Aorta (tissue), 5 donors: Measurements from ENCODE around the gene DYNC1H1. TPM values are rescaled to one million over a fixed set of nuclear protein-coding genes. Genes with fewer than 3 reads are reported as not detected.

Experiments
- ATAC-seq: fragments of 200-7000 bp; cut with Tn5 transposase; one replicate; pipeline ENCODE4 v1.9.1; 2022; ENCODE audit warnings: moderate library complexity; ENCODE audit not compliant: low FRiP score
- DNase-seq, 2 donors: peaks; one replicate each; pipeline ENCODE4 v3.0.0-alpha.2; 2020
- H3K27ac ChIP-seq, 2 donors: one replicate each; pipeline ENCODE4 v1.5.1; 2013; ENCODE audit warnings: low read length in 2 of 2, mild to moderate bottlenecking in 2 of 2, moderate library complexity in 2 of 2, control low read depth in 1 of 2, inconsistent platforms in 1 of 2, low read depth in 1 of 2
- H3K27me3 ChIP-seq, 2 donors: one replicate each; pipeline ENCODE4 v1.6.1; 2013; ENCODE audit warnings: control low read depth in 1 of 2, low read length in 1 of 2, mild to moderate bottlenecking in 1 of 2, moderate library complexity in 1 of 2; ENCODE audit not compliant: insufficient read depth in 2 of 2, control insufficient read depth in 1 of 2
- H3K36me3 ChIP-seq, 2 donors: one replicate each; pipeline ENCODE4 v1.6.1; 2013; ENCODE audit warnings: control low read depth in 1 of 2, low read length in 1 of 2, mild to moderate bottlenecking in 1 of 2; ENCODE audit not compliant: insufficient read depth in 2 of 2, control insufficient read depth in 1 of 2
- H3K4me1 ChIP-seq, 2 donors: one replicate each; pipeline ENCODE4 v1.6.1; 2013; ENCODE audit warnings: low read length in 2 of 2, control low read depth in 1 of 2, mild to moderate bottlenecking in 1 of 2, moderate library complexity in 1 of 2; ENCODE audit not compliant: insufficient read depth in 2 of 2, control insufficient read depth in 1 of 2
- H3K4me3 ChIP-seq, 2 donors: one replicate each; pipeline ENCODE4 v1.5.1; 2013; ENCODE audit warnings: low read length in 2 of 2, control low read depth in 1 of 2, mild to moderate bottlenecking in 1 of 2
- H3K9me3 ChIP-seq: one replicate; pipeline ENCODE4 v1.6.1; 2013; ENCODE audit warnings: mild to moderate bottlenecking, low read length; ENCODE audit not compliant: control insufficient read depth
- WGBS, 2 donors: extraction: QIAGEN DNeasy Blood & Tissue Kit; methylation state at CpG; one replicate each; pipeline ENCODE4 v1.1.7; 2013; 5-methylcytosine and 5-hydroxymethylcytosine counted together
- intact Hi-C, 2 donors: fragments of 100-400 bp; cut with DNase I; formaldehyde crosslinking; loops; one replicate each; pipeline versions ENCODE4 v1.14.2 to v1.15.0; 2022
- long read RNA-seq, 2 donors: library from polyadenylated mRNA; unstranded; transcript quantifications; one replicate each; pipeline ENCODE4 v2.0.0, GENCODE V29; 2020 to 2021
- polyA plus RNA-seq, 2 donors: library from polyadenylated mRNA; stranded (reverse); fragments of 200-250 nt; gene quantifications; one replicate each; pipeline ENCODE4 v1.2.3, GENCODE V29; 2013
- total RNA-seq, 2 donors: library from RNA; stranded (reverse); fragmentation: NEBNext Ultra II Directional; extraction: Animal tissue kit (Norgen Biotek cat#: 25700); gene quantifications; one replicate each; pipeline ENCODE4 v1.2.1, GENCODE V29; 2021
- donor health status: healthy with polysubstance abuse.
- donor health status: Bipolar disorder and iron deficiency.
- donor health status: DM: no; HTN: no; CAD: no.
- donor health status: DM: no; HTN: no; CAD: no.
- donor health status: DM: yes; HTN: yes; CAD: no.

DYNC1H1 gene
- total RNA-seq (100 to 1,000 TPM; 451 to 481 TPM), polyA plus RNA-seq (100 to 1,000 TPM in 1 of 2 donors, 10 to 100 TPM in 1; 26.5 to 151 TPM)
- long read RNA-seq, donor 1, transcript DYNC1H1-226 (13 exons, 2,163 nt), result major isoform, 9 of 467 reads
- long read RNA-seq, donor 1, partial matches to known transcripts, result 444 of 467 reads
- long read RNA-seq, donor 1, other reads (novel, unspliced or antisense), result 13 of 467 reads
- long read RNA-seq, donor 2, full-length matches to known transcripts, result 2 of 160 reads
- long read RNA-seq, donor 2, partial matches to known transcripts, result 143 of 160 reads
- long read RNA-seq, donor 2, other reads (novel, unspliced or antisense), result 15 of 160 reads

DNA sequence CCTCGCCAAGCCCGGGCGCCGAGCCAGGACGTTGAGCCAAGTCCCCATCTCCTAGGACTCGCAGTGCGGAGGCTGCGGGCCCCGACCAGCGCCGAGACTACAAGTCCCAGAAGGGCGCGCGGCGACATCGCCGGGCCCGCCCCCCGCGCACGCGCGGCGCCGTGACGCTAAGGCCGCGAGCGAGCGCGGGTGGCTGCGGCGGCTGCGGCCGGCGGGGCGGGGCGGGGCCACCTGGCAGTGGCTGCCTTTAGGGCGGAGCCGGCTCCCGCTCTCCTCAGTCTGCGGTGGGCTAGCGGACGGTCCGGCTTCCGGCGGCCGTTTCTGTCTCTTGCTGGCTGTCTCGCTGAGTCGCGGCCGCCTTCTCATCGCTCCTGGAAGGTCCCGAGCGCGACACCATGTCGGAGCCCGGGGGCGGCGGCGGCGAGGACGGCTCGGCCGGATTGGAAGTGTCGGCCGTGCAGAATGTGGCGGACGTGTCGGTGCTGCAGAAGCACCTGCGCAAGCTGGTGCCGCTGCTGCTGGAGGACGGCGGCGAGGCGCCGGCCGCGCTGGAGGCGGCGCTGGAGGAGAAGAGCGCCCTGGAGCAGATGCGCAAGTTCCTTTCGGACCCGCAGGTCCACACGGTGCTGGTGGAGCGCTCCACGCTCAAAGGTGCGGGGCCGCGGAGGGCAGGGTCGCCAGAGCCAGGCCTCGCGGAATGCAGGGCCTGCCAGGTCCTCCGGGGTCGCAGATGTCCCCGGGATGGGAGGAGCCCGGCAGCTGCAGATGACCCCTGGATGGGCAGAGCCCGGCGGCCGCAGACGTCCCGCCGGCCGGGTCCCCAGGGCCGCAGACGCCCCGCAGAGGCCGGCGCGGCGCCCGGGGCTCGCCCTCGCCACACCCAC, at the start of gene DYNC1H1:
DYNC1H1 (plus strand) TSS at position 277 of the 884 bp plus-strand sequence; CDS start at position 396, 119 bp downstream.
- Histone ChIP-seq H3K27ac (peak within 1 kb of the TSS; percentile 17 to 65), H3K4me1 (no peaks in the 10 kb centered on the region), H3K27me3 (no peaks in the 10 kb centered on the region), H3K36me3 (peaks cover 0 to 1% of the 10 kb centered on the region in 2 donors), H3K4me3 (peak within 1 kb of the TSS; percentile 87 to 94), H3K9me3 (no peaks in the 10 kb centered on the region)
- DNase-seq, result peak; percentile 96 to 99
- WGBS, 2 donors, result 0% methylated on average over 57 to 115 of the region's 115 CpGs
- intact Hi-C loops, result loop anchor here (2.0 to 10.0 kb wide), 4 partner anchors 16 to 350 kb away; partner anchors contain the start of genes HSP90AA1 (in 2 of the 2) and ZNF839 (in 1 of the 2)
- peak; percentile 94 for ATAC-seq

DNA sequence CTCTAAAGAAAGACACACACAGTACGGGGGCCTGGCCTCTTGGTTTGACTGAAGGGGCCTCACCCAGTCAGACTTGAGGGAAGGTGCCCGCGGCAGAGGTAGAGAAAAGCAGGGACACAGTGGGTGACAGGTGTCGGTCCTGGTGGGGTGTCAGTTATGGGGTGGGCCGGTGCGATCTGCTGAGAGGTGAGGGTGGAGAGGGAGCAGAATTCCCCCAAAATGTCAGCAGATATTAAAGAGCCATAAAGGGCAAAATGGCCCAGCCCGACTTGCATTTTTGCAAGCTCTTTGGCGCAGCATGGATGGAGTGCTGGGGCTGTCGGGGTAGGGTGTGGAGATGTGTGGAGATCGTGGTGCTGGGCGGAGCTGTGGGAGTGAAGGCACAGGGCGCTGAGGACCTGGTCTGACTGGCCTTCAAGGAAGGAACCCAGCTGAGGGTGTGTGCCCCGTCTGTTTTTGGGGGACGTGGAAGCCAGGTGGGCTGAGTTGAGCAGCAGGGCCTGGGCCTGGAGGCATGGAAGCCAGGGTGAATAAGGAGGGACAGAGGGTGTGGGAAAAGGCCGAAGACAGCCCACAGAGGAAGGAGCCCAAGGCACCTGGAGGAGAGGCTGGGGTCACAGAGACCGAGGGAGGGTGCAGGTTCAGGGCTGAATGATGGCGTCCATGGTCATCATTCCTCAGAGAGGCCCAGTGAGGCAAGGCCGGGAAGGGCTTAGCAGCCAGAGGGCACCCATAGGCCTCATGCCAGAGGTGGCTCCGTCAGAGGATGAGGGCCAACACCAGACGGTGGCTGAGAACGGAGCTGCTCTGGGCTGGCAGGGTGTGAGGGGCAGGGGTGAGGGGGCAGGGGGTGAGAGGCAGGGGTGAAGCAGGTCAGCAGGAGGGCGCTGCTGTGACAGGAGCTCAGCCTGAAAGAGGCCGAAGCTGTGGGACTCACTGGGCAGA, 48.2 kb upstream of the DYNC1H1 start:
- H3K4me3 ChIP-seq, result no peak overlapping the region
- WGBS, 2 donors, result 90 to 91% methylated on average over 23 of the region's 23 CpGs
- DNase-seq, result no peak
- ATAC-seq, result peak; percentile 15
- no peaks in the 10 kb centered on the region for H3K27me3 ChIP-seq
- intact Hi-C loops, result no loop called here
- H3K9me3 ChIP-seq, result no peaks in the 10 kb centered on the region
- no peaks in the 10 kb centered on the region for H3K36me3 ChIP-seq
- no peaks in the 10 kb centered on the region for H3K4me1 ChIP-seq
- no peak overlapping the region for H3K27ac ChIP-seq

DNA sequence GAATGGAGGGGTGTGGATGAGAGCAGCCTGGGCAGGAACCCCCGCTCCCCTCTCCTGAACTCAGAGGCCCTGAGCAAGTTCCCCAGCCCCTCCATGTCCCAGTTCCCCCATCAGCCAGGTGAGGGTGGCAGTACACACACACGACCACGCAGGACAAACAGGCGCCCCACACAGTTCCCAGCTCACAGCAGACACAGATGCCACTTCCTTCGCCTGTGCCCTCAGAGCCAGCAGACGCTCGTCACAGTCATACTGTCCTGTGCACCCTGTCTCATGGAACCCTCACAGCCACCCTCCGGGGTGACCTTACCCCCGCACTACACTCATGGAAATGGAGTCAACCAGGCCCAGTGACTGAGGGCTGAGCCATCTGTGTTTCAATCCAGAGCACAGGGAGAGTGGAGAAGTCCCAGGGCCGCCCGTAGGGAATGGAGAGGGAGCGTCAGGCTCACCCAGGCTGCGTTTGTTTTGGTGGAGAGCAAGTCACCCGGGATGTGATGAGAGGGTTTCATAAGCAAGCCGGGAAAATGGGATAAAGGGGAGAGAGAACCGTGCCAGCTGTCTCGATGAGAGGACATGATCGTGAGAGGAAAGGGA, 47.5 kb upstream of the DYNC1H1 start:
- H3K27me3 ChIP-seq, result no peaks in the 10 kb centered on the region
- DNase-seq (no peak), ATAC-seq (peak; percentile 29)
- no peak overlapping the region for H3K27ac ChIP-seq
- WGBS, 2 donors, result 75 to 84% methylated on average over 18 of the region's 18 CpGs
- no peaks in the 10 kb centered on the region for H3K4me1 ChIP-seq
- no peaks in the 10 kb centered on the region for H3K9me3 ChIP-seq
- intact Hi-C loops, result no loop called here
- no peak overlapping the region for H3K4me3 ChIP-seq
- no peaks in the 10 kb centered on the region for H3K36me3 ChIP-seq

DNA sequence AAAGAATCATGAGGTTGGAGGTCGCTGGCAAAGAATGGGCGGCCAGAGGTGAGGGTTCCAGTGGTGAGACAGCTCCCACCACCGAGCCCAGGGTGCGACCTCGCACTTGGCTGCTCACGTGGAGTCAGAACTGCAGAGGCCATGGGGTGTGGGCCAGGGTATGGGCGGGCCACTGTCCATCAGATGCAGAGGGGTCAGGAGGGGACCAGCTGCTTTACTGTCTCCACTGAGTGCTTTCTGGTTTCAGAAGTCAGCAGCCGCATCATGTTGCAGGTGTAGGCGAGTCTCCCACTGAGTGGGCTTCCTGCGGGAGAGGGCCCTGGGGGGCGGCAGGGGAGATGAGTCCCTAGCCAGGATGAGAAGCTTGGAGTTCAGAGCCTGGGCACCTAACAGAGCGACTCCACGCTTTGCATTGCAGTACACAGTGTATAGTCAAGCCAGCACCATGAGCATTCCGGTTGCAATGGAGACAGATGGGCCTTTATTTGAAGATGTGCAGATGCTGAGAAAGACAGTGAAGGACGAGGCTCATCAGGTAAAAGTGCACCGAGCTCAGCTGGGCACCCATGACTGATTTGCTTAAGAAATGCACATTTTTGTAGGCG, 46.9 kb upstream of the DYNC1H1 start:
- DNase-seq, result no peak
- no peak for ATAC-seq
- Histone ChIP-seq H3K27me3 (no peaks in the 10 kb centered on the region), H3K4me3 (no peak overlapping the region), H3K36me3 (no peaks in the 10 kb centered on the region), H3K9me3 (no peaks in the 10 kb centered on the region), H3K27ac (no peak overlapping the region), H3K4me1 (no peaks in the 10 kb centered on the region)
- WGBS, 2 donors, result 72 to 73% methylated on average over 17 of the region's 17 CpGs
- intact Hi-C loops, result no loop called here

DNA sequence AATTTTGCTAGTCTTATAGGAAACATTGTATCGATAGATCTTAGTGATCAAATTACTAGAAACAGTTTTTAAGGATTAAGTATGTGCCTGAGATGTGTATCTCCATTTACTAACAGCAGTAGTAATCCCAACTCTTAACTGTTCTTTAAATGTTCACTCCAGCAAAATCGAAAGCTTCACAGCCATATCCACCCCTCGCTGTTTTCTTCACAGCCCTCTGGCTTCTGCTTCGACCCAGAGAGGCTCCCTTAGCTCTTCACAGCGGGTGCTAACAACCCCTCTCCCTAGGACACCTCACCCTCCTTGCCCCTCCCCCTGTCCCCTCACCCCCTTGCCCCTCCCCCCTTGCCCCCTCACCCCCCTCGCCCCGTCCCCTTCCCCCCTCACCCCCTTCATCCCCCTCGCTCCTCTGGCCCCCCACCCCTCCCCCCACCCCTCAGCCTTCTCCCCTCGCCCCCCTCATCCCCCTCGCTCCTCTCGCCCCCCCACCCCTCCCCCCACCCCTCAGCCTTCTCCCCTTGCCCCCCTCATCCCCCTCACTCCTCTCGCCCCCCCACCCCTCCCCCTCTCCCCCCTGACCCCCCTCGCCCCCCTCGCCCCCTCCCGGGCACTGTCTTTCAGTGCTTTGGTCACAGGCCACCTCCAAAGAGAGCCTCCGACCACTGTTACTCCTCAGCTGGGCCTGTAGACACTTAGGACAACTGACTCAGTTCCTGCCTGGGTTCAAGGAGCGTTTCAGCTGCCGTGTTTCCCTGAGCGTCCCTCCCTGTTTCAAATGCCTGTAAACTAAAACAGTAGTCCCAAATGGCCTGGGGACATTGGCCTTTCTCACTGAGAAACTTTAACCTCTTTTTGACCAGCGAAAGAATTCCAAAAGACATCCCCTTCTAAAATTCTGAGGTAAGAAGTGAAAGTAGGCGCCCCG, 46.0 kb upstream of the DYNC1H1 start:
- DNase-seq (no peak), ATAC-seq (no peak)

DNA sequence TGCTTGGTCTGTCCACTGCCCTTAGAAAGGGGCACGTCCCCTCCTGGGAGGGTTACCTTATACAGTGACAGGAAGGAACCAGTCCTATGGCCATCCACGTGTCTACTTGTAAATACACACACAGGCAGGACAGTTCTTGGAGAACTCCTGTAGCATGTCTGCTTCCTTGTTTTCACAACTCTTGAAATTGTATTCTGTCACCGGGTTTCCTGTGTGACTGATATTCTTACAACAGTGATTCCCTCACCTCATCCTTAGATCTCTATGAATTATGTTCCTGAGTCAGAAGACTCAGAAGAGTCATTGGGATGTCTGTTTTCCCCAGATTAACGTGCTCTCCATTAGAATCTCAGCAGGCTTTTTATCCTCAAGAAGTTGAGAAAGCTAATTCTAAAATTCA, 44.1 kb upstream of the DYNC1H1 start:
- H3K27me3 ChIP-seq, result no peaks in the 10 kb centered on the region
- no peak overlapping the region for H3K27ac ChIP-seq
- 80% methylated on average over 4 of the region's 4 CpGs for WGBS, 2 donors
- intact Hi-C loops, result no loop called here
- H3K9me3 ChIP-seq, result no peaks in the 10 kb centered on the region
- no peaks in the 10 kb centered on the region for H3K4me1 ChIP-seq
- DNase-seq (no peak), ATAC-seq (no peak)
- no peak overlapping the region for H3K4me3 ChIP-seq
- no peaks in the 10 kb centered on the region for H3K36me3 ChIP-seq

More for the DNA sequence above, 46.0 kb upstream of the DYNC1H1 start:
- no peak overlapping the region for H3K4me3 ChIP-seq
- no peaks in the 10 kb centered on the region for H3K27me3 ChIP-seq
- no peaks in the 10 kb centered on the region for H3K9me3 ChIP-seq
- intact Hi-C loops, result no loop called here
- no peak overlapping the region for H3K27ac ChIP-seq
- no peaks in the 10 kb centered on the region for H3K36me3 ChIP-seq
- H3K4me1 ChIP-seq, result no peaks in the 10 kb centered on the region
- 67 to 72% methylated on average over 11 to 18 of the region's 22 CpGs for WGBS, 2 donors

DNA sequence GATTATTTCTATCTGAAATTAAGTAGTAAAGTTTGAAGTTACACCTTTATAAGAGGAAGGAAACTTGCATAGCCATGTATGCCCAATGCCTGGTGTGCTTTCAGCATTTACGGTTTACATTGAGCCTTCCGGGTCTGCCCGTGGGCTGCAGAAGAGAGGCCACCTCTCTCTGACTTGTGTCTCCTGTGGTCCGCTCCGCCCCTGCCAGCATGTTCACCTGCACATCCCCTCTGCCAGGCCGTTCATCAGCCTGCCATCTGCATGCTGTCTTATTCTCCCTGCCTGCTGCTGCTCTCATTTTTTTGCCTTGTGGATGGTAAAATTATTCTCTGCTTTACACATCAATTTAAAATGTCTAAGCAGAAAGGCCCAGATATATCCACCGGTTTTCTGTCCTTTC, 41.5 kb upstream of the DYNC1H1 start:
- Histone ChIP-seq H3K9me3 (no peaks in the 10 kb centered on the region), H3K4me3 (no peak overlapping the region), H3K27ac (no peak overlapping the region), H3K36me3 (no peaks in the 10 kb centered on the region), H3K27me3 (no peaks in the 10 kb centered on the region), H3K4me1 (no peaks in the 10 kb centered on the region)
- no peak for DNase-seq
- WGBS, 2 donors, result 84 to 85% methylated on average over 7 of the region's 7 CpGs
- intact Hi-C loops, result no loop called here
- ATAC-seq, result no peak
